NCI-H748 treated with DMSO at 0.1 percent for 48 hours (cell line): ENCODE data around the gene IL34.

Source experiments
- DNase-seq: peaks from one replicate; lab custom pipeline; 2025; lab: John Stamatoyannopoulos, UW

IL34 gene

GRCh38 chr16:70702624-70703023, 56.3 kb downstream of the IL34 start:
- no peak for DNase-seq

- no peak for DNase-seq
Observed at GRCh38 chr16:70703041-70703834, 56.9 kb downstream of the IL34 start.

- DNase-seq: no peak
Observed at GRCh38 chr16:70703835-70704381, 57.5 kb downstream of the IL34 start.

GRCh38 chr16:70704586-70704985, 58.2 kb downstream of the IL34 start:
- no peak for DNase-seq

GRCh38 chr16:70705056-70705455, 58.7 kb downstream of the IL34 start:
- DNase-seq: no peak

GRCh38 chr16:70706948-70707465, 60.6 kb downstream of the IL34 start:
- DNase-seq: no peak

- no peak for DNase-seq
Observed at GRCh38 chr16:70708366-70709246, 62.2 kb downstream of the IL34 start.

GRCh38 chr16:70709457-70709856, 63.1 kb downstream of the IL34 start:
- DNase-seq: no peak

GRCh38 chr16:70709942-70710341, 63.6 kb downstream of the IL34 start:
- no peak for DNase-seq
